GM10266 (cell line): ENCODE results near the gene PRDM11.

ENCODE experiments used
- DNase-seq: peaks from one replicate; pipeline ENCODE4 v3.0.0; 2012; ENCODE audit errors: extremely low spot score
- TF ChIP-seq, protein P1 (sequence below): IDR thresholded peaks from 2 replicates; pipeline ENCODE4 v1.5.1; 2012; ENCODE audit warnings: mild to moderate bottlenecking, low read depth; ENCODE audit not compliant: control insufficient read depth, insufficient read depth; ENCODE audit errors: missing control alignments

PRDM11 gene

DNA sequence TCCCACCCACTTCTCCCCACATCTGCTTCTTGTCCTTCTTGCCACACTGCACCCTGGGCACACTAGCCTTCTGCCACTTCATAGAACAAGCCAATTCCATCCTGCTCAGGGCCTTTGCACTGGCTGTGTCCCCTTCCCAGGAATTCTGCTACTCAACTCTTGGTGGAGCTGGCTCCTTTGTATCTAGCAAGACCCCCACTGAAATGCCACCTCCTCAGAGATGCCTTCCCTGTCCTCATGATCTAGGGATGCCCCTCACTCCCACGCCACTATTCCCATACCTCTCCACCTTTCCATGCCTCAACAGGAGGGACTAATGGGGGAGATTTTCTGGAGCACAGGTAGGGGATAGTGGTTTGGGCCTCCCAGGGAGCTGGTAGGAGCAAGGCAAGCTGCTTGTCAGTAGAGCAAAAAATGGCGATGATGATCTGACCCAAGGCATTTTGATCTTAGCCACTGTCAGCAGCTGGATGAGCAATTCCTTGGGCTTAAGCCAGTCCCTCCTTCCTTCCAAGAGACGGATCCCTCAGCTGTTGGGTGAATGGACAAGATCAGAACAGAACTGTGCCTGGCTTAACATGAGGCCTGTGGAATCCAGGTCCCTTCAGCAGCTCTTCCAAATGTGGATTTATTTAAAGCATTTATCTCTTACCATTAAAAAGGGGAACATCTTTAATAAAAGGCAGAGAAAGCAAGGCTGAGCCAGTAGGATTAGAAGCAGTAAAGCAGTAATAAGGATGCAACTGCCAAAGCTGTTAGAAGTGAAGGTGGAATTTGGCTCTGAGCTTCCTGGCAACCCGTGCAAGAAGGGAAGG is 4.0 kb upstream of the PRDM11 start:
- TF ChIP-seq, protein P1, sequence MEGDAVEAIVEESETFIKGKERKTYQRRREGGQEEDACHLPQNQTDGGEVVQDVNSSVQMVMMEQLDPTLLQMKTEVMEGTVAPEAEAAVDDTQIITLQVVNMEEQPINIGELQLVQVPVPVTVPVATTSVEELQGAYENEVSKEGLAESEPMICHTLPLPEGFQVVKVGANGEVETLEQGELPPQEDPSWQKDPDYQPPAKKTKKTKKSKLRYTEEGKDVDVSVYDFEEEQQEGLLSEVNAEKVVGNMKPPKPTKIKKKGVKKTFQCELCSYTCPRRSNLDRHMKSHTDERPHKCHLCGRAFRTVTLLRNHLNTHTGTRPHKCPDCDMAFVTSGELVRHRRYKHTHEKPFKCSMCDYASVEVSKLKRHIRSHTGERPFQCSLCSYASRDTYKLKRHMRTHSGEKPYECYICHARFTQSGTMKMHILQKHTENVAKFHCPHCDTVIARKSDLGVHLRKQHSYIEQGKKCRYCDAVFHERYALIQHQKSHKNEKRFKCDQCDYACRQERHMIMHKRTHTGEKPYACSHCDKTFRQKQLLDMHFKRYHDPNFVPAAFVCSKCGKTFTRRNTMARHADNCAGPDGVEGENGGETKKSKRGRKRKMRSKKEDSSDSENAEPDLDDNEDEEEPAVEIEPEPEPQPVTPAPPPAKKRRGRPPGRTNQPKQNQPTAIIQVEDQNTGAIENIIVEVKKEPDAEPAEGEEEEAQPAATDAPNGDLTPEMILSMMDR: no peak
- no peak for DNase-seq

DNA sequence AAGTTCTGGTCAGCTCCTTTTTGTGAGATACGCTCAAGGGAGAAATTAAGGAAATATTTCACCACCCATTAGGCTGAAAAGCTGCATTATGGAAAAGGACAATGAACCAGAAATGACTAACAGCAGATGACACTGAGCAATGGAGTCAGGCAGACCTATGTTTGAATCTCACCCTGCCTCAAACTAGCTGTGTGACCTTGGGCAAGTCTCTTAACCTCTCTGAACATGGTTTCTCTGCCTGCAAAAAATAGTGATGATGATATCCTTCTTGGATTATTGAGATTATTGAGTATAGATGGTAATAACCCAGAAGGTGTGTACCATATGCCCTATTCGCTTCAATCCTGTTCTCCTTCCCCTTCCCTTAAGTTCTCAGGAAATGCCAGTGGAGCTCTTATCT is 2.9 kb upstream of the PRDM11 start:
- DNase-seq: no peak
- TF ChIP-seq, protein P1: no peak

DNA sequence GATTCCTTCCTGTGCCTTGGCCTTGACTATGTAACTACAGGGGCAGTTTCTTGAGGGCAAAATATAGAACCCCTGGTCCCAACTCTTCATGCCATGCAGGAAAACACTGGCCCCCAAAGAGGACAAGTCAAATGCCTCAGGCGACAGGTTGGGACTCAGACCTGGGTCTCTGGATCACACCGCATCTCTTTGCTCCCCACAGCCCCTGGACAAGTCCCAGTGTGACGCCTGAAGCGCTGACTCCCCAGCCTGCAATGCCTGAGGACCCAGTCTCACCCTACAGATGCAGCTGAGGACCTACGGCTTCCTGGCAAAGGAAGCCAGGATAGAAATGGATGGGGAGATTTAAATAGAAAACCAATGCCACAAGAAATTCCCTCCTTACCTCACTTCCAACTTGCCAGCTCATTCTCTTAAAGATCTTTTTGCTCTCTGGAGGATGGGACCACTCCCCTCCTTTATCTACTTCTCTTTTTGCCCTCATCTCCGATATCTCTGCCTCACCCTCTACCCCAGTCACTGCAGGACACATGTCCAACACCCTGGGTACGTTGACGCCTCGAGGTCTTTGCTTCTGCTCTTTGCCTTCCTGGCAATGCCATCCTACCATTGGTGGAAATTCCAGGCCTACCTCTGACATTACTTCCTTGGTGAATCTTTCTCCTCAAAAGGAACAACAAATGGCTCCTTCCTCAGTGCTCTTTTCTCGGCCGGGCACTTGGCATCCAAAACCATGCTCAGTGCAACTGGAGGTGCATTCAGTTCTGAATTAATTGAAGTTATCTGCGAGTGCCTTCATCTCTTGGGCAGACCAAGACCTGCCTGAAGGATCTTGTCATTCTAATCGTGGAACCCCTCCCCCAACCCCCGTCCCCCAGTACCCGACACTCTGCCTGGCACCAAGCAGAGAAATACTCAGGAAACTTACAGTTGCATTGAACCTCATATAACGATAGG is 2.0 kb upstream of the PRDM11 start:
- TF ChIP-seq, protein P1: no peak
- DNase-seq: no peak

DNA sequence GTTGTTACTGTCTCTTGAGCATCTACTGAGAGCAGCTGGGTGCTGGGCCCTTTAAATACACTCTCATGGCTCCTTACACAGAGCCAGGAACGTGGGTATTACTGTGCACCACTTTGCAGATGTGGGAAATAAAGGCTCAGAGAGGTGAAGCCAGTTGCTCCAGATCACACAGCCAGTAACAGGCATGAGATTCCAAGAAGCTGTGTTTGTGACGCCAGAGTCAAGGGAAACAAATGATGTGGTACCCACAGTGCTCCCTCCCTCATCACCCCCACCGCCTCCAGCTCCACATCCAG is 1.4 kb upstream of the PRDM11 start:
- TF ChIP-seq, protein P1: no peak
- DNase-seq: no peak

DNA sequence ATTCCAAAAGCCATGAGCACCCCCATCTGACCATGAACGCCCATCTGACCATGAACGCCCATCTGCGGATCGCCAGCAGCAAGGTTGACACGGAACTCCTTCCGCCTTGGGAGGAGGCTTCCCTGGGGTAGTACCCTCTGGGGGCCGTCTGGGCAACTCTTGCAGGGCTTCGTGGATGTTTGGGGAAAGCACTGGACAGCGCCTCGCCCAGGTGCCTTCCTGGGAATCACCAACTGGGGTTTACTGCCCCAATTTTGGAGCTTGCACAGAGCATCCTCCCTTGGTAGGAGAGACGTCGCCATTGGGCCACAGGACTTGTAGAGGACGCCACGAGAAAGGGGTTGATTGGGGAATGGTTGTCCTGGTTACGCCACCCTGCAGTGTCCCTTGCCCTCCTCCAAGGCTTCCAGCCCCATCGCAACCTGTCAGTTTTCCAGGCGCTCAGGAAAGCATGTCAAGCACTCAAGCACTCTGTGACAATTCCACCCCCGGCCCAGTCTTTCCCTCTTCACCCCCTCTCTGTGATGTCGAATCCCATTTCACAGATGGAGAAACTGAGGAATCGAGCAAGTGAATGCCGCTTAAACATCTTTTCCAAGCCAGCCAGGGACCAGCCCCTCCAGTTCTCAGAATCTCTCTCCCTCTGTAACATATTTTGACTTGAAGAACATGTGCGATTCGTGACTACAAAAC is 914 bp upstream of the PRDM11 start:
- DNase-seq: no peak
- TF ChIP-seq, protein P1: no peak

DNA sequence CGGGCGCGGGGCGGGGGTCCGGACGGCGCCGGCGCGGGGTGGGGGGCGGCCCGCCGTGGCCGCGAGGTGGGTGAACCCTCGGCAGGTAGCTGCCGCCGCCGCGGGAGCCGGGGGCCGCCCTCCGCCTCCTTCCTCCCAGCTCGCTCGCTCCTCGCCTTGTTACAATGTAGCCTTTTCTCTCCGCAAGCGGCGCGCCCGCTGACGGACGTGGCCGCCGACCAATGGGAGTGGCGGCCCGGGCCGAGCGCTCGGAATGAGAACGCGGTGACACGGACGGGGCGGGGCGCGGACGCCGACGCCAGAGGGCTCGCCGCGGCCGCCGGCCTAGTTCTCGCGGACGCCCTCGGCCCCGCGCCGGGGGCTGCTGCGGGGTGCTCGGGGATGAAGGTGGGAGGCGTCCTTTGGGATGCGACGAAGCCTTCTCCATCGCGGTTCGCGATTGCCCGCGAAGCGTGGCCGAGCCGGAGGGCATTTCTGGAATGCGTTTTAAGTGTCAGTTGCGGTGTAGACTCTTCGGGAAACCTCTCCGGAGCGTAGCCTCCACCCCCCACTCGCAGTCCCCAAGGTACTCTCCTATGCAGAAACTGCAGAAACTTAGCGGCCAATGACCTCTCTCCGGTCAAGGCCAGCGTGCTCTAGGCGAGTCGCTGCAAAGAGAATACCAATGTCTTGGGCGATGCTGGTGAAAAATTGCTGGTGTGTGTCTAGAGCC is 734 bp downstream of the PRDM11 start:
- TF ChIP-seq, protein P1: no peak

More for the DNA sequence above, 734 bp downstream of the PRDM11 start:
- DNase-seq: peak; percentile 99
